Upper lobe of left lung (tissue), 6 donors: ENCODE data around the gene ATP2A1. TPM values are rescaled to one million over a fixed set of nuclear protein-coding genes. Genes with fewer than 3 reads are reported as not detected.

Experiments
- ATAC-seq, 2 donors: fragments of 200-7000 bp; cut with Tn5 transposase; one replicate each; pipeline ENCODE4 v1.9.1; 2022; ENCODE audit warnings: mild to moderate bottlenecking in 2 of 2, moderate library complexity in 2 of 2; ENCODE audit not compliant: low FRiP score in 2 of 2
- DNase-seq, 2 donors: peaks; one replicate each; pipeline ENCODE4 v3.0.0-alpha.2; 2019 to 2020
- H3K27ac ChIP-seq, 4 donors: fragments of 200-600 bp; sonication (generic); one replicate each; pipeline ENCODE4 v1.5.1; 2016 to 2019
- H3K27me3 ChIP-seq, 4 donors: fragments of 200-600 bp; sonication (generic); one replicate each; pipeline ENCODE4 v1.5.1; 2017 to 2019
- H3K36me3 ChIP-seq, 4 donors: fragments of 200-600 bp; sonication (generic); one replicate each; pipeline ENCODE4 v1.5.1; 2016 to 2019
- H3K4me1 ChIP-seq, 4 donors: fragments of 200-600 bp; sonication (generic); one replicate each; pipeline ENCODE4 v1.5.1; 2018 to 2019
- H3K4me3 ChIP-seq, 4 donors: fragments of 200-600 bp; sonication (generic); one replicate each; pipeline ENCODE4 v1.5.1; 2017 to 2019; ENCODE audit warnings: mild to moderate bottlenecking in 2 of 4, moderate library complexity in 1 of 4
- H3K9me3 ChIP-seq, 4 donors: fragments of 200-600 bp; sonication (generic); one replicate each; pipeline ENCODE4 v1.5.1; 2018 to 2019
- CTCF ChIP-seq, 6 experiments: fragments of 450-650 bp in 4 of 6; fragments of 200-600 bp in 2 of 6; sonication (generic) in 2 of 6; IDR thresholded peaks; one replicate each; pipeline ENCODE4 v1.5.1; 2016 to 2019; ENCODE audit warnings: antibody characterized with exemption in 6 of 6
- EP300 ChIP-seq, 4 donors: sonication (generic); formaldehyde crosslinking; IDR thresholded peaks; one replicate each; pipeline ENCODE4 v1.5.1; 2017; ENCODE audit warnings: antibody characterized with exemption in 4 of 4, control low read depth in 2 of 4
- POLR2A ChIP-seq, 4 donors: fragments of 450-650 bp; IDR thresholded peaks; one replicate each; pipeline ENCODE4 v1.5.1; 2016 to 2017; ENCODE audit warnings: antibody characterized with exemption in 4 of 4, mild to moderate bottlenecking in 2 of 4
- POLR2AphosphoS5 ChIP-seq, 2 donors: sonication (generic); formaldehyde crosslinking; IDR thresholded peaks; one replicate each; pipeline ENCODE4 v1.5.1; 2017; ENCODE audit warnings: antibody characterized with exemption in 2 of 2
- WGBS, 2 donors: methylation state at CpG; one replicate each; pipeline ENCODE4 v1.1.5; 2017 to 2018; 5-methylcytosine and 5-hydroxymethylcytosine counted together
- total RNA-seq, 6 donors: library from RNA; depleted of rRNA in 4 of 6; stranded (reverse); fragments of >200 nt in 4 of 6; gene quantifications; one replicate each; pipeline versions ENCODE4 v1.1.0 to v1.2.1, GENCODE V29; 2016 to 2021
- donor health status: DM: no; HTN: no; CAD: no; lungs with moderate emphysema.
- donor health status: DM: no; HTN: yes; CAD: no; lungs with severe emphysema.

The ATP2A1 gene
- total RNA-seq, 6 donors from 2014 or later = 0.15 to 4.2 (median 0.57) TPM

DNA sequence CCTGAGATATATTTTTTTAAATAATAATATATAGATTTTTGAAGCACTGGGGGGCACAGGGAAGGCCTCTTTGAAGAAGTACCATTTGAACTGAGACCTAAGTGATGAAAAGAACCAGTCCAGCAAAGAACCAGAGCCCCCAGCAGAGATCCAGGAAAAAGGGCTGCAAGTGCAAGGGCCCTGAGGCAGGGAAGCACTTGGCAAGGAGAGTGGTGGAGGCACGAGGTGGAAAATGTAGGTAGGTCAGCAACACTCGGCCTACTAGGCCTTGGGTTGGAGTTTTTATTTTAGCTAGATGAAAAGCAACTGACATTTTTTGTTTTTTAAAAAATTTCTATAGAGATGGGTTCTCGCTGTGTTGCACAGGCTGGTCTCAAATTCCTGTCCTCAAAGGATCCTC lies 51.9 kb downstream of the ATP2A1 start:
- H3K9me3 ChIP-seq = no peaks in the 10 kb centered on the region
- H3K36me3 ChIP-seq = no peaks in the 10 kb centered on the region
- no peak overlapping the region for H3K27ac ChIP-seq
- 84 to 87% methylated on average over 3 of the region's 3 CpGs for WGBS, 2 donors
- TF ChIP-seq POLR2AphosphoS5 (IDR thresholded peaks at IDR 0.05) (no peak), POLR2A (IDR thresholded peaks at IDR 0.05) (no peak), CTCF (IDR thresholded peaks at IDR 0.05) (no peak), EP300 (IDR thresholded peaks at IDR 0.05) (no peak)
- ATAC-seq (no peak), DNase-seq (no peak)
- H3K4me3 ChIP-seq = no peak overlapping the region
- H3K4me1 ChIP-seq = peaks cover 0 to 6% (median 5%) of the 10 kb centered on the region in 4 donors
- H3K27me3 ChIP-seq = no peaks in the 10 kb centered on the region

DNA sequence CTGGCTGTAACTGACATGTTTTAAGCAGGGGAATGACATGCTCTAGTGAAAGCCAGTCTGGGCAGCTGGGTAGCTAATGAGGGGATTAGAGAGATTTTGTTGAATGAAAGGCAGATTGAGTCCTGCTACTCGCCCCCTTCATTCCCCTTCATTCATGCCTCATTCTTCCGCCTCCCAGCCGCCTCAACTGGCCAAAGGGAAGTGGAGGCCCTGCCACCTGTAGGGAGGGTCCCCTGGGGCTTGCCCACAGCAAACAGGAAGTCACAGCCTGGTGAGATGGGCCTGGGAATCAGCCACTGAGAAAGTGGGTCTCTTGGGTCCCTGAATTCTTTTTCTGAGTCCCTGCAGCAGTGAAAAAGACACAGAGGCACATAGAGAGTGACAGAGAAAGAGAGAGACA lies 52.4 kb downstream of the ATP2A1 start:
- Histone ChIP-seq H3K27ac (no peak overlapping the region), H3K4me3 (no peak overlapping the region), H3K4me1 (peaks cover 0 to 6% (median 5%) of the 10 kb centered on the region in 4 donors), H3K27me3 (no peaks in the 10 kb centered on the region), H3K9me3 (no peaks in the 10 kb centered on the region), H3K36me3 (no peaks in the 10 kb centered on the region)
- no peak for ATAC-seq
- TF ChIP-seq POLR2AphosphoS5 (IDR thresholded peaks at IDR 0.05) (no peak), EP300 (IDR thresholded peaks at IDR 0.05) (no peak), POLR2A (IDR thresholded peaks at IDR 0.05) (no peak), CTCF (IDR thresholded peaks at IDR 0.05) (no peak)
- WGBS, 2 donors = 66 to 68% methylated on average over 3 of the region's 3 CpGs
- DNase-seq = no peak

DNA sequence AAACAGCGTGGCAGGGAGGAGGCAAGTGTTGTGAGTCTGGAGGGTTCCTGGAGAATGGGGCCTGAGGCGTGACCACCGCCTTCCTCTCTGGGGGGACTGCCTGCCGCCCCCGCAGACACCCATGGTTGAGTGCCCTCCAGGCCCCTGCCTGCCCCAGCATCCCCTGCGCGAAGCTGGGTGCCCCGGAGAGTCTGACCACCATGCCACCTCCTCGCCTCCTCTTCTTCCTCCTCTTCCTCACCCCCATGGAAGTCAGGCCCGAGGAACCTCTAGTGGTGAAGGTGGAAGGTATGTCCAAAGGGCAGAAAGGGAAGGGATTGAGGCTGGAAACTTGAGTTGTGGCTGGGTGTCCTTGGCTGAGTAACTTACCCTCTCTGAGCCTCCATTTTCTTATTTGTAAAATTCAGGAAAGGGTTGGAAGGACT lies 53.5 kb downstream of the ATP2A1 start, which contains the start of gene CD19:
Gene CD19, plus strand, starts transcription at position 171 of the 425 bp plus-strand sequence. Its CDS starts 30 bp downstream, at position 201.
- Histone ChIP-seq H3K4me1 (peaks cover 0 to 11% (median 6%) of the 10 kb centered on the region in 4 donors), H3K4me3 (no peak within 1 kb of the TSS), H3K27ac (no peak within 1 kb of the TSS), H3K9me3 (no peaks in the 10 kb centered on the region), H3K27me3 (no peaks in the 10 kb centered on the region), H3K36me3 (no peaks in the 10 kb centered on the region)
- WGBS, 2 donors = 86 to 90% methylated on average over 10 of the region's 10 CpGs
- no peak for ATAC-seq
- DNase-seq = no peak
- TF ChIP-seq CTCF (IDR thresholded peaks at IDR 0.05) (no peak), POLR2A (IDR thresholded peaks at IDR 0.05) (no peak), EP300 (IDR thresholded peaks at IDR 0.05) (no peak), POLR2AphosphoS5 (IDR thresholded peaks at IDR 0.05) (no peak)

DNA sequence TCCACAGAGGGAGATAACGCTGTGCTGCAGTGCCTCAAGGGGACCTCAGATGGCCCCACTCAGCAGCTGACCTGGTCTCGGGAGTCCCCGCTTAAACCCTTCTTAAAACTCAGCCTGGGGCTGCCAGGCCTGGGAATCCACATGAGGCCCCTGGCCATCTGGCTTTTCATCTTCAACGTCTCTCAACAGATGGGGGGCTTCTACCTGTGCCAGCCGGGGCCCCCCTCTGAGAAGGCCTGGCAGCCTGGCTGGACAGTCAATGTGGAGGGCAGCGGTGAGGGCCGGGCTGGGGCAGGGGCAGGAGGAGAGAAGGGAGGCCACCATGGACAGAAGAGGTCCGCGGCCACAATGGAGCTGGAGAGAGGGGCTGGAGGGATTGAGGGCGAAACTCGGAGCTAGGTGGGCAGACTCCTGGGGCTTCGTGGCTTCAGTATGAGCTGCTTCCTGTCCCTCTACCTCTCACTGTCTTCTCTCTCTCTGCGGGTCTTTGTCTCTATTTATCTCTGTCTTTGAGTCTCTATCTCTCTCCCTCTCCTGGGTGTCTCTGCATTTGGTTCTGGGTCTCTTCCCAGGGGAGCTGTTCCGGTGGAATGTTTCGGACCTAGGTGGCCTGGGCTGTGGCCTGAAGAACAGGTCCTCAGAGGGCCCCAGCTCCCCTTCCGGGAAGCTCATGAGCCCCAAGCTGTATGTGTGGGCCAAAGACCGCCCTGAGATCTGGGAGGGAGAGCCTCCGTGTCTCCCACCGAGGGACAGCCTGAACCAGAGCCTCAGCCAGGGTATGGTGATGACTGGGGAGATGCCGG lies 54.3 kb downstream of the ATP2A1 start:
- DNase-seq (no peak), ATAC-seq (no peak)
- no peaks in the 10 kb centered on the region for H3K36me3 ChIP-seq
- H3K4me3 ChIP-seq = no peak overlapping the region
- no peaks in the 10 kb centered on the region for H3K9me3 ChIP-seq
- WGBS, 2 donors = 87% methylated on average over 16 to 20 of the region's 20 CpGs
- H3K27me3 ChIP-seq = no peaks in the 10 kb centered on the region
- peaks cover 0 to 14% (median 7%) of the 10 kb centered on the region in 4 donors for H3K4me1 ChIP-seq
- no peak for TF ChIP-seq POLR2A (IDR thresholded peaks at IDR 0.05)
- no peak for TF ChIP-seq EP300 (IDR thresholded peaks at IDR 0.05)
- no peak for TF ChIP-seq CTCF (IDR thresholded peaks at IDR 0.05)
- no peak for TF ChIP-seq POLR2AphosphoS5 (IDR thresholded peaks at IDR 0.05)
- no peak overlapping the region for H3K27ac ChIP-seq
